ENCODE measurements around the gene SPAG6. TPM values are rescaled to one million over a fixed set of nuclear protein-coding genes. Genes with fewer than 3 reads are reported as not detected.
"Not testable (repeated sequence)": the region's sequence is repeated elsewhere in the genome, so short reads cannot be mapped to it uniquely, and the experiment has no call there.

SPAG6 gene
- polyA plus RNA-seq, 3 donors = 0.75 to 1.1 (median 0.92) TPM

DNA sequence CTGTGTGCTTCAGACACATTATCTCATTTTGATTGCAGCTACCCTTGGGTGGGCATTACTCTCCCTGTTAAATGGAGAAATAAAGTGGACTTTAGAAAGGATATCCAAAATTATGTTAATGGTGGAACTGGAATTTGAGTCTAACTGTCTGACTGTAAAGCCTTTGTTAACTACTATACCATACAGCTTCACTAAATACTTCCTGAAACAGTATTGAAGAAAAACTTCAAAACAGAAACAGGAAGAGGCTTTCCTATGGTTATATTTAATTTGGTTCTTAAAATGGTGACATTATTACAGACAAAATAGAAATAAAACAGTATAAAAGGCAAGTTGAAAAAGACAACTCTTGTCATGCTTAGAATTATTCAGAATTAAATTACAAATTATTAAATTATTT lies 25.0 kb downstream of the SPAG6 start:
- DNase-seq (ENCODE audit: low read depth in 3 of 3, low spot score in 2 of 3) = no peak

GRCh38 chr10:22372298-22372697 lies 27.0 kb downstream of the SPAG6 start:
- no peak for DNase-seq (ENCODE audit: low read depth in 3 of 3, low spot score in 2 of 3)

- DNase-seq (ENCODE audit: low read depth in 3 of 3, low spot score in 2 of 3) = no peak
Observed at GRCh38 chr10:22372917-22373316, 27.6 kb downstream of the SPAG6 start.

- no peak for DNase-seq (ENCODE audit: low read depth in 3 of 3, low spot score in 2 of 3)
Observed at GRCh38 chr10:22374489-22375126, 29.3 kb downstream of the SPAG6 start.

- no peak for DNase-seq (ENCODE audit: low read depth in 3 of 3, low spot score in 2 of 3)
Observed at GRCh38 chr10:22379059-22379458, 33.8 kb downstream of the SPAG6 start.

DNA sequence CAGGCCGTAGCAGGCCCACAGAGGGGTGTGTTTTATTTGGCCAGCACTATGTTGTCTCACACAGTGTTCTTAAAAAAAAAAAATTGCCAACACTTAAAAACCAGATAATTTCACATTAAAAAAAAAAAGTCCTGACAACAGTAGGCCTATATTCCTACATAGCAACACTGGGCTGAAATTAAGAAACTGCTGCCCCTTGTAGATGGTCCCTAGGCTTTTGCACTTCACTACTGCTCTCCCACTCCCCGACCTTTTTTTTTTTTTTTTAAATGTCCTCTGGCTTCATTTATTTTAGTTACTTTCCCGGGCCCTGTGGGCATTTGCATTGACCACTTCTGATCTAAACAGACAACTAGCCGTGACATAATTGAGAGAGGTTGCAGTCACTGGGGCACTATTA lies 36.0 kb downstream of the SPAG6 start:
- no peak for DNase-seq (ENCODE audit: low read depth in 3 of 3, low spot score in 2 of 3)

- DNase-seq (ENCODE audit: low read depth in 3 of 3, low spot score in 2 of 3) = peak in 2 of 3 donors; percentile 10 to 15
Observed at GRCh38 chr10:22386503-22386902, 41.2 kb downstream of the SPAG6 start.

DNA sequence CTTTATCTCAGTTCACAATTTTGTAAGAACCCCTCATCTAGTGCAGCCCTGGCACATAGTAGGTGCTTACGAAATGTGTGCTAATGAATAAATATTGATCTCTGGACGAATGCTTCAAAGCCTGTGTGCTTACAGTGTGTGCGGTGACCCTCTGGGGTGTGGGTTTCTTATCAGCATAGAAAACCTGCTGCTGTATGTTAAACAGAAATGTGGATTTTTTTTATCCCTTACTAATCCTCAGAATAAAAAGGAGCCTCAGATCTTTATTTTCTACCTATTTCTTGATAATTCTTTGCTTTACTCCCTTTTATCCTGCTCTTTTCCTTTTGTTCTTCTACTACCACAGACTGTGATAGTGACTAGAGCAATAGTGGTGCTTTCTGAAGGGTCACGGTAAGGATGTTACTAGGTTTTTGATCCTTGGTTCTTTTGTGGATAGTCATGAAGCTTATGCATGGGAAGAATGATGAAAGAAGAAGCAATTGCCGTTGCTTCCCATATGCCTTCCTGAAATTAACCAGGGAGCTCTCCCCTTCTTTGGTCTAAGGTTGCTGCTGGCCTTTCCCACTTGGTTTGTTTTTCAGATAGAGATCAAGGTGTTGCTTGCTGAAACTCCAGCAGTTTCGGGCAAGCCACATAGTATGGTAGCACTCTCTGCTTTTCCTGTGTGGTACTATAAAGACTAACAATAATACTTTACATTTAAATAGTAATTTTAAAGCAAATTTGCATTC lies 44.7 kb downstream of the SPAG6 start:
- no peak for DNase-seq (ENCODE audit: low read depth in 3 of 3, low spot score in 2 of 3)

- no peak for DNase-seq (ENCODE audit: low read depth in 3 of 3, low spot score in 2 of 3)
Observed at GRCh38 chr10:22391600-22391999, 46.3 kb downstream of the SPAG6 start.

DNA sequence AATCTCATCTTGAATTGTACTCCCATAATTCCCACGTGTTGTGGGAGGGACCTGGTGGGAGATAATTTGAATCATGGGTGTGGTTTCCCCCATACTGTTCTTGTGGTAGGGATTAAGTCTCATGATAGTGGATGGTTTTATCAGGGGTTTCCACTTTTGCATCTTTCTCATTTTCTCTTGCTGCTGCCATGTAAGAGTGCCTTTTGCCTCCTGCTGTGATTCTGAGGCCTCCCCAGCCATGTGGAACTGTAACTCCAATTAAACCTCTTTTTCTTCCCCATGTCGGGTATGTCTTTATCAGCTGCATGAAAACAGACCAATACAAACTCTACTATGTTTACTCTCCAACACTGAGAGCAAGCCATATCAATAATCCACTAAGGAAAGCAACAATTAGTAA lies 50.9 kb downstream of the SPAG6 start:
- DNase-seq (ENCODE audit: low read depth in 3 of 3, low spot score in 2 of 3) = not testable (repeated sequence)

- DNase-seq (ENCODE audit: low read depth in 3 of 3, low spot score in 2 of 3) = not testable (repeated sequence)
Observed at GRCh38 chr10:22406916-22407315, 61.6 kb downstream of the SPAG6 start.

GRCh38 chr10:22410394-22410793 lies 65.1 kb downstream of the SPAG6 start:
- no peak for DNase-seq (ENCODE audit: low read depth in 3 of 3, low spot score in 2 of 3)

DNA sequence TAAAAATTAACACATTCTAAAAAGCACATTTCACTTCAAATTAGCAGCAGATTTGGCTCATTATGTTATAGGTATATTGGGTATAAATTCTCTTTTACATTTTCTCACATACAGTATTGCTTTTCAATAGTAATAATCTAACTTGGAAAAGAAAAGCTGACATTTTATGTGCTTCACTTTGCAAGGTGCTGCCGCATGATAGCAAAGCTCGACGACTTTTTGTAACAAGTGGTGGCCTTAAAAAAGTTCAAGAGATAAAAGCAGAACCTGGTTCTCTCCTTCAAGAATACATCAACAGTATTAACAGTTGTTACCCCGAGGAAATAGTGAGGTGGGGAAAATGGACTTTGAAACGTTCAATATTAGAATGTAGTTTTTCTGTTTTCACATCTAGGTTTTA lies 65.5 kb downstream of the SPAG6 start:
- DNase-seq (ENCODE audit: low read depth in 3 of 3, low spot score in 2 of 3) = no peak

- no peak for DNase-seq (ENCODE audit: low read depth in 3 of 3, low spot score in 2 of 3)
Observed at GRCh38 chr10:22414146-22414545, 68.8 kb downstream of the SPAG6 start.

DNA sequence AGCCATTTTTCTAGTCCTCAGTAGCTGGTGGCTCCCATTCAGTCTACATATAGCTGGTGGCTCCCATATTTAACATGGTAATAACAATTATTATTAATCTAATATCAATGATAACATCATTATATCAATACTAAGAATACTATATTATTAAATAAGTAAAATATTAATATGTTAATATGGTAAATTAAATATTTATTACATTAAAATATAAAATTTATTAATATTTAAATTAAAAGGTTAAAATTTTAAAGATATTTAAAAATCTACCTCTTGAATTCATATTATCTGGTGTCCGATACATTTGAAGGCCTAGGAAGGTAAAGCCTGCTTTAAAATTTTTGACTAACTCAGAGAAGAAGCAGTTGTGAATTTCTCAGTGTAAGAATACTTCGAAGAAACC lies 69.8 kb downstream of the SPAG6 start:
- no peak for DNase-seq (ENCODE audit: low read depth in 3 of 3, low spot score in 2 of 3)

GRCh38 chr10:22417736-22418268 lies 72.5 kb downstream of the SPAG6 start:
- no peak for DNase-seq (ENCODE audit: low read depth in 3 of 3, low spot score in 2 of 3)

- no peak for DNase-seq (ENCODE audit: low read depth in 3 of 3, low spot score in 2 of 3)
Observed at GRCh38 chr10:22420787-22421517, 75.7 kb downstream of the SPAG6 start.

DNA sequence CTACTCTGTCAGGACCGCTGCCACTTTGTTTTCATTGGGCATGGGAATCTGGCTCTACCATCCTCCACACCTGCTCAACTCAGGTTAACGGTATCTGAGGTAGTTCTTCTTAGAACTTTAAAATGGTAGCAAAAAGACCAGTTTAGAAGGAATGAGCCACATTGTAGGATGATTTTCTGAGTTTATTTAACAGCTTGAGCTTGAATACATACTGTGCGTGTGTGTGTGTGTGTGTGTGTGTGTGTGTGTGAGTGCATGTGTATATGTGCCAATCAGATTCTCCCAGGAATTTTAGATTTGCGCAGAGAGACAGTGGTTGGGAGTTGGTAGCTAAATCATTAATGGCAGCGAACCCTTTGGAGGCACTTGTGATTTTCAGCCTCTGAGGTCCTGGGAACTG lies 81.4 kb downstream of the SPAG6 start:
- no peak for DNase-seq (ENCODE audit: low read depth in 3 of 3, low spot score in 2 of 3)

- DNase-seq (ENCODE audit: low read depth in 3 of 3, low spot score in 2 of 3) = no peak
Observed at GRCh38 chr10:22427101-22427500, 81.8 kb downstream of the SPAG6 start.

- peak in 1 of 3 donors; percentile 47 for DNase-seq (ENCODE audit: low read depth in 3 of 3, low spot score in 2 of 3)
Observed at GRCh38 chr10:22427890-22428571, 82.7 kb downstream of the SPAG6 start.

- no peak for DNase-seq (ENCODE audit: low read depth in 3 of 3, low spot score in 2 of 3)
Observed at GRCh38 chr10:22429146-22429545, 83.8 kb downstream of the SPAG6 start.
